IMR-90 (cell line): Measurements from ENCODE around the gene SCN4A. TPM values are rescaled to one million over a fixed set of nuclear protein-coding genes. Genes with fewer than 3 reads are reported as not detected.

Source experiments
- ATAC-seq: fragments of 200-7000 bp; cut with Tn5 transposase; 2 replicates; pipeline ENCODE4 v1.9.1; 2020; ENCODE audit warnings: low read depth, mild to moderate bottlenecking, moderate library complexity
- BruUV-seq: library from RNA; stranded (reverse); fragments of 400-500 nt; replicated peaks from 2 replicates; lab custom pipeline; 2021; lab: Mats Ljungman, UMichigan
- CTCF ChIA-PET: fragments of 300-600 bp; formaldehyde crosslinking; extraction: SDS; loops from one replicate; lab custom pipeline; 2021; ENCODE audit warnings: antibody characterized with exemption; lab: Yijun Ruan, JAX
- POLR2A ChIA-PET: fragments of 300-600 bp; sonication (Branson Sonifier 250); formaldehyde crosslinking; loops from one replicate; lab custom pipeline; 2022; ENCODE audit warnings: antibody characterized with exemption; ENCODE audit not compliant: unreplicated experiment; lab: Charles Lee
- DNase-seq: peaks from one replicate; pipeline ENCODE4 v3.0.0; 2013
- H2AFZ ChIP-seq: replicated peaks from 2 replicates; pipeline ENCODE3; 2013; ENCODE audit warnings: low read length, mild to moderate bottlenecking; ENCODE audit not compliant: poor library complexity
- H2AK5ac ChIP-seq: 2 replicates; pipeline ENCODE4 v1.6.1; 2013; ENCODE audit warnings: low read depth, low read length, inconsistent platforms
- H2AK9ac ChIP-seq: replicated peaks from 2 replicates; pipeline ENCODE3; 2013; ENCODE audit warnings: mild to moderate bottlenecking, low read depth, low read length, moderate library complexity; ENCODE audit not compliant: poor library complexity
- H2BK120ac ChIP-seq: 2 replicates; pipeline ENCODE4 v1.6.1; 2013; ENCODE audit warnings: low read depth, low read length, inconsistent platforms
- H2BK15ac ChIP-seq: 3 replicates; pipeline ENCODE4 v1.6.1; 2013; ENCODE audit warnings: low read depth, low read length, inconsistent platforms
- H2BK20ac ChIP-seq: 2 replicates; pipeline ENCODE4 v1.6.1; 2013; ENCODE audit warnings: low read depth, mild to moderate bottlenecking, inconsistent platforms, low read length, moderate library complexity
- H2BK5ac ChIP-seq: 2 replicates; pipeline ENCODE4 v1.6.1; 2013; ENCODE audit warnings: mild to moderate bottlenecking, low read depth, low read length, inconsistent platforms; ENCODE audit not compliant: poor library complexity, severe bottlenecking
- H3K14ac ChIP-seq: replicated peaks from 2 replicates; pipeline ENCODE4 v1.6.1; 2013; ENCODE audit warnings: low read depth, low read length, inconsistent platforms
- H3K18ac ChIP-seq: 2 replicates; pipeline ENCODE4 v1.6.1; 2013; ENCODE audit warnings: low read depth, low read length, control low read depth
- H3K23ac ChIP-seq: 2 replicates; pipeline ENCODE4 v1.6.1; 2013; ENCODE audit warnings: low read depth, low read length, inconsistent platforms
- H3K27ac ChIP-seq: 2 replicates; pipeline ENCODE4 v1.5.1; 2013; ENCODE audit warnings: mild to moderate bottlenecking, control low read depth, low read length; ENCODE audit not compliant: insufficient read depth
- H3K27me3 ChIP-seq: 2 replicates; pipeline ENCODE4 v1.6.1; 2013; ENCODE audit warnings: low read length; ENCODE audit not compliant: control insufficient read depth, insufficient read depth
- H3K36me3 ChIP-seq: 2 replicates; pipeline ENCODE4 v1.6.1; 2013; ENCODE audit warnings: low read length, mixed read lengths; ENCODE audit not compliant: control insufficient read depth, insufficient read depth
- H3K4ac ChIP-seq: 2 replicates; pipeline ENCODE4 v1.6.1; 2013; ENCODE audit warnings: low read depth, low read length, inconsistent platforms
- H3K4me1 ChIP-seq: 2 replicates; pipeline ENCODE4 v1.6.1; 2013; ENCODE audit warnings: low read length, mixed read lengths; ENCODE audit not compliant: control insufficient read depth, insufficient read depth
- H3K4me2 ChIP-seq: 2 replicates; pipeline ENCODE4 v1.6.1; 2013; ENCODE audit warnings: low read depth, mild to moderate bottlenecking, control low read depth, low read length, moderate library complexity
- H3K4me3 ChIP-seq: 2 replicates; pipeline ENCODE4 v1.5.1; 2013; ENCODE audit warnings: low read depth, mild to moderate bottlenecking, control low read depth, low read length, moderate library complexity; ENCODE audit not compliant: insufficient read depth
- H3K56ac ChIP-seq: 2 replicates; pipeline ENCODE4 v1.6.1; 2013; ENCODE audit warnings: low read length, inconsistent platforms; ENCODE audit not compliant: insufficient read depth; ENCODE audit errors: extremely low read depth
- H3K79me1 ChIP-seq, 2 experiments: 2 replicates each; pipeline ENCODE4 v1.6.1; 2013; ENCODE audit warnings: low read length in 2 of 2, inconsistent platforms in 1 of 2, low read depth in 1 of 2
- H3K9ac ChIP-seq: 2 replicates; pipeline ENCODE4 v1.6.1; 2013; ENCODE audit warnings: low read depth, low read length, control low read depth
- H3K9me1 ChIP-seq: 2 replicates; pipeline ENCODE4 v1.6.1; 2013; ENCODE audit warnings: low read length, inconsistent platforms; ENCODE audit not compliant: insufficient read depth
- H3K9me3 ChIP-seq: 2 replicates; pipeline ENCODE4 v1.6.1; 2013; ENCODE audit warnings: low read length; ENCODE audit not compliant: control insufficient read depth, insufficient read depth
- H4K20me1 ChIP-seq: 2 replicates; pipeline ENCODE4 v1.6.1; 2013; ENCODE audit warnings: low read length, inconsistent platforms; ENCODE audit not compliant: insufficient read depth
- H4K5ac ChIP-seq: 2 replicates; pipeline ENCODE4 v1.6.1; 2013; ENCODE audit warnings: mild to moderate bottlenecking, low read depth, low read length, control low read depth
- H4K8ac ChIP-seq, 2 experiments: 2 replicates each; pipeline ENCODE4 v1.6.1; 2013; ENCODE audit warnings: low read depth in 2 of 2, low read length in 2 of 2, control low read depth in 1 of 2, inconsistent platforms in 1 of 2
- H4K91ac ChIP-seq: 2 replicates; pipeline ENCODE4 v1.6.1; 2013; ENCODE audit warnings: low read depth, low read length, inconsistent platforms; ENCODE audit not compliant: insufficient read depth
- CHD1 ChIP-seq: IDR thresholded peaks from 2 replicates; pipeline ENCODE4 v1.6.1; 2012; ENCODE audit warnings: low read depth, low read length, improper control_type of control experiment
- FOS ChIP-seq: fragments of 150-350 bp; IDR thresholded peaks from 2 replicates; pipeline ENCODE4 v1.6.1; 2016; ENCODE audit warnings: low read depth, low read length
- MAZ ChIP-seq: IDR thresholded peaks from 2 replicates; pipeline ENCODE4 v1.6.1; 2012; ENCODE audit warnings: low read depth, mild to moderate bottlenecking, low read length, improper control_type of control experiment, moderate library complexity, borderline replicate concordance
- RAD21 ChIP-seq: IDR thresholded peaks from 2 replicates; pipeline ENCODE4 v1.6.1; 2012; ENCODE audit warnings: low read length, improper control_type of control experiment
- SMC3 ChIP-seq: fragments of 150-350 bp; IDR thresholded peaks from 2 replicates; pipeline ENCODE4 v1.6.1; 2016; ENCODE audit warnings: low read depth, mild to moderate bottlenecking, antibody characterized with exemption, low read length, moderate library complexity
- USF2 ChIP-seq: fragments of 150-350 bp; IDR thresholded peaks from 2 replicates; pipeline ENCODE4 v1.6.1; 2017; ENCODE audit warnings: mild to moderate bottlenecking, antibody characterized with exemption, low read length, low read depth
- WGBS, 2 experiments: methylation state at CpG; one replicate each; pipeline versions ENCODE4 v1.1.5 to v1.1.7; 2013; ENCODE audit warnings: missing lambda C conversion rate in 2 of 2; ENCODE audit not compliant: insufficient read length in 1 of 2; ENCODE audit errors: extremely low coverage in 2 of 2; 5-methylcytosine and 5-hydroxymethylcytosine counted together
- dilution Hi-C: fragments of 300-500 bp; cut with HindIII; formaldehyde crosslinking; loops from one replicate; pipeline ENCODE4 v1.14.3; 2018; ENCODE audit warnings: low sequenced_read_pairs; ENCODE audit not compliant: unreplicated experiment
- in situ Hi-C: fragments of 300-500 bp; cut with MboI; formaldehyde crosslinking; loops from 3 replicates; pipeline ENCODE4 v1.14.3; 2019; ENCODE audit warnings: low sequenced_read_pairs, inconsistent platforms, mixed read lengths
- intact Hi-C: fragments of 100-400 bp; cut with micrococcal nuclease; formaldehyde crosslinking; loops from 2 replicates; pipeline ENCODE4 v1.10.0; 2022
- polyA plus RNA-seq, 3 experiments: library from polyadenylated mRNA; depleted of rRNA; stranded (reverse); fragments of >200 nt; gene quantifications; 2 replicates each; pipeline ENCODE4 v1.2.3, GENCODE V29; 2012; ENCODE audit warnings: low replicate concordance in 1 of 3
- total RNA-seq: library from RNA; depleted of rRNA; stranded (reverse); fragments of >200 nt; gene quantifications from 2 replicates; pipeline ENCODE4 v1.2.3, GENCODE V29; 2012

SCN4A gene
- total and polyA plus RNA-seq, 2 of the 4 experiments (the other 2 are of a cell fraction): not detected

GRCh38 chr17:63966646-63967264 is 6.0 kb downstream of the SCN4A start:
- no peak overlapping the region for H3K4me2 ChIP-seq
- 84% methylated on average over 4 of the region's 11 CpGs; no CpG with 5 or more reads in 1 of the 2 experiments for WGBS, 2 experiments

More at GRCh38 chr17:63966646-63967264, 6.0 kb downstream of the SCN4A start:
- Histone ChIP-seq H2BK15ac (no peak overlapping the region), H3K36me3 (no peaks in the 10 kb centered on the region), H3K14ac (no peak overlapping the region), H3K27ac (no peak overlapping the region), H2BK120ac (no peak overlapping the region), H3K27me3 (peaks cover 29% of the 10 kb centered on the region), H2AFZ (peak overlapping the region; percentile 21), H4K91ac (no peak overlapping the region), H3K9ac (no peak overlapping the region), H3K9me1 (0 out of 2 replicates have a peak, but pooled peaks cover 3% of the 10 kb centered on the region), H3K18ac (no peak overlapping the region), H3K4me1 (no peaks in the 10 kb centered on the region), H4K5ac (no peak overlapping the region), H3K4me3 (no peak overlapping the region), H4K8ac (no peak overlapping the region), H3K79me1 (no peaks in the 10 kb centered on the region), H4K20me1 (no peaks in the 10 kb centered on the region), H2BK5ac (no peak overlapping the region), H3K9me3 (no peaks in the 10 kb centered on the region), H2AK5ac (no peak overlapping the region), H2BK20ac (no peak overlapping the region), H3K56ac (no peak overlapping the region), H3K4ac (no peak overlapping the region), H2AK9ac (no peak overlapping the region), H3K23ac (no peak overlapping the region)
- intact Hi-C loops (no loop called here), dilution Hi-C loops (no loop called here), in situ Hi-C loops (no loop called here)
- no peak for DNase-seq
- no peak for TF ChIP-seq USF2
- TF ChIP-seq FOS: no peak
- TF ChIP-seq MAZ: no peak
- TF ChIP-seq RAD21: no peak
- no peak for TF ChIP-seq CHD1
- no peak for TF ChIP-seq SMC3
- BruUV-seq: no TSS peak
- ChIA-PET CTCF (interaction anchor here (1.0 kb wide), 1 partner anchor 20 kb away, joined by 3 read pairs; no protein-coding TSS in a partner anchor), POLR2A (no interaction called here)
- ATAC-seq: no peak
